Liver (tissue), 9 donors: ENCODE data around the gene MTMR11. TPM values are rescaled to one million over a fixed set of nuclear protein-coding genes. Genes with fewer than 3 reads are reported as not detected.
A peak's percentile ranks its signal among the peaks of the same experiment; 100 is the strongest.

Experiments
- DNase-seq: peaks from one replicate; pipeline ENCODE4 v3.0.0-alpha.2; 2017; ENCODE audit warnings: low spot score
- H3K27ac ChIP-seq, 2 donors: one replicate each; pipeline ENCODE4 v1.7.0; 2013; ENCODE audit warnings: inconsistent platforms in 2 of 2, low read length in 2 of 2, control low read depth in 1 of 2, low read depth in 1 of 2, mild to moderate bottlenecking in 1 of 2
- H3K27me3 ChIP-seq, 4 donors: one replicate each; pipeline versions ENCODE4 v1.6.1 to v1.7.0; 2013; ENCODE audit warnings: low read length in 3 of 4, inconsistent platforms in 1 of 4, mild to moderate bottlenecking in 1 of 4, moderate library complexity in 1 of 4; ENCODE audit not compliant: control insufficient read depth in 4 of 4, insufficient read depth in 4 of 4
- H3K36me3 ChIP-seq, 4 donors: one replicate each; pipeline versions ENCODE4 v1.6.1 to v1.7.0; 2013; ENCODE audit warnings: low read length in 3 of 4, mild to moderate bottlenecking in 3 of 4, low read depth in 1 of 4, moderate library complexity in 1 of 4; ENCODE audit not compliant: control insufficient read depth in 4 of 4, insufficient read depth in 3 of 4
- H3K4me1 ChIP-seq, 4 donors: one replicate each; pipeline versions ENCODE4 v1.6.1 to v1.7.0; 2013; ENCODE audit warnings: low read length in 3 of 4, mild to moderate bottlenecking in 3 of 4, moderate library complexity in 1 of 4; ENCODE audit not compliant: control insufficient read depth in 4 of 4, insufficient read depth in 4 of 4
- H3K4me3 ChIP-seq, 3 donors: one replicate each; pipeline versions ENCODE4 v1.6.1 to v1.7.0; 2013; ENCODE audit warnings: low read length in 3 of 3, control low read depth in 1 of 3, low read depth in 1 of 3, mild to moderate bottlenecking in 1 of 3
- H3K9ac ChIP-seq, 2 donors: one replicate each; pipeline ENCODE4 v1.7.0; 2013; ENCODE audit warnings: low read length in 2 of 2, mild to moderate bottlenecking in 2 of 2, moderate library complexity in 2 of 2, control low read depth in 1 of 2, low read depth in 1 of 2
- H3K9me3 ChIP-seq, 4 donors: one replicate each; pipeline versions ENCODE4 v1.6.1 to v1.7.0; 2013; ENCODE audit warnings: low read length in 3 of 4; ENCODE audit not compliant: control insufficient read depth in 4 of 4
- ATF3 ChIP-seq: IDR thresholded peaks from 2 replicates; pipeline ENCODE4 v1.6.1; 2016; ENCODE audit warnings: antibody characterized with exemption
- EGR1 ChIP-seq, 2 donors: IDR thresholded peaks; 2 replicates each; pipeline ENCODE4 v1.6.1; 2016 to 2018; ENCODE audit warnings: antibody characterized with exemption in 2 of 2, low read depth in 2 of 2
- FOXA1 ChIP-seq: IDR thresholded peaks from 2 replicates; pipeline ENCODE4 v1.6.1; 2016; ENCODE audit warnings: antibody characterized with exemption
- HNF4A ChIP-seq, 2 donors: conservative IDR thresholded peaks; 2 replicates each; pipeline ENCODE4 v1.6.1; 2016; ENCODE audit warnings: antibody characterized with exemption in 2 of 2, mild to moderate bottlenecking in 2 of 2
- HNF4G ChIP-seq: IDR thresholded peaks from 2 replicates; pipeline ENCODE4 v1.6.1; 2016; ENCODE audit warnings: antibody characterized with exemption
- JUND ChIP-seq, 2 donors: IDR thresholded peaks; 2 replicates each; pipeline ENCODE4 v1.6.1; 2016; ENCODE audit warnings: antibody characterized with exemption in 2 of 2
- NR2F2 ChIP-seq: IDR thresholded peaks from 2 replicates; pipeline ENCODE4 v1.6.1; 2016; ENCODE audit warnings: antibody characterized with exemption
- RAD21 ChIP-seq, 2 donors: IDR thresholded peaks; 2 replicates each; pipeline ENCODE4 v1.6.1; 2016; ENCODE audit warnings: antibody characterized with exemption in 2 of 2, mild to moderate bottlenecking in 2 of 2
- RXRA ChIP-seq, 2 donors: IDR thresholded peaks; 2 replicates each; pipeline ENCODE4 v1.6.1; 2017 to 2018; ENCODE audit warnings: antibody characterized with exemption in 2 of 2, mild to moderate bottlenecking in 1 of 2
- SP1 ChIP-seq: IDR thresholded peaks from 2 replicates; pipeline ENCODE4 v1.6.1; 2018; ENCODE audit warnings: antibody characterized with exemption, mild to moderate bottlenecking
- TAF1 ChIP-seq: conservative IDR thresholded peaks from 2 replicates; pipeline ENCODE4 v1.6.1; 2016; ENCODE audit warnings: antibody characterized with exemption, mild to moderate bottlenecking
- YY1 ChIP-seq: IDR thresholded peaks from 2 replicates; pipeline ENCODE4 v1.6.1; 2016; ENCODE audit warnings: antibody characterized with exemption, mild to moderate bottlenecking
- WGBS: extraction: QIAGEN DNeasy Blood & Tissue Kit; methylation state at CpG from one replicate; pipeline ENCODE4 v1.1.7; 2013; 5-methylcytosine and 5-hydroxymethylcytosine counted together
- polyA plus RNA-seq, 2 donors: library from polyadenylated mRNA; stranded (reverse) in 1 of 2; unstranded in 1 of 2; fragments of 200-250 nt in 1 of 2; fragments of >200 nt in 1 of 2; fragmentation: Nextera tagmentation in 1 of 2; extraction: Ambion mirVana in 1 of 2; gene quantifications; one replicate each; pipeline versions ENCODE4 v1.2.1 to v1.2.3, GENCODE V29; 2013 to 2015
- total RNA-seq, 2 donors: library from RNA; depleted of rRNA; stranded (reverse); fragments of >200 nt; gene quantifications; one replicate each; pipeline ENCODE4 v1.2.3, GENCODE V29; 2014
- TF ChIP-seq, protein P1 (sequence below): fragments of 150-350 bp; IDR thresholded peaks from 2 replicates; pipeline ENCODE4 v1.5.1; 2017; ENCODE audit warnings: improper control_type of control experiment, low read depth, low read length; ENCODE audit not compliant: missing input control
- TF ChIP-seq, protein P2 (sequence below): IDR thresholded peaks from 2 replicates; pipeline ENCODE4 v1.6.1; 2016; ENCODE audit warnings: antibody characterized with exemption
- TF ChIP-seq, protein P3 (sequence below): IDR thresholded peaks from 2 replicates; pipeline ENCODE4 v1.6.1; 2016; ENCODE audit warnings: antibody characterized with exemption
- donor health status: healthy.
- donor health status: healthy.
- donor health status: healthy.
- donor health status: healthy.
- donor health status: healthy.

Gene MTMR11
- total and polyA plus RNA-seq, 4 donors, result 1.5 to 2.1 (median 1.8) TPM

DNA sequence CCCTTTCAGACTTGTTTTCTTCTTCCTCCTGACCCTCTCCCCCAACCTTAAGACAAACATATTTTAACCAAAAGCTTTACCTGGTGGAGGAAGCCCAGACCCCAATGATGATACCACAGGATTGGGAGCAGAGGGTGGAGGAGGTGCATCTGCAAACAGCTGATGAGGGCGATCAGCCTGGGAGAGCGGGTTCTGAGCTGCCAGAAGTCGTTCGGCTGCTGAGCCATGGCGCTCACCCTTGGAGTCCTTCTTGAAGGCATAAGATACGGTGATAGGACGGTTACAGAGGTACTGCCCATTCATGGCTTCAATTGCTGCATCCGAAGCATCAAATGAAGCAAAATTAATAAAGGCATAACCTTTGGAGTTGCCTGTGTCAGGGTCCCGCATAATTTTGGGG, 10.4 kb downstream of the MTMR11 start:
- 95% methylated on average over 9 of the region's 9 CpGs for WGBS
- H3K36me3 ChIP-seq, result peaks cover 6 to 44% (median 30%) of the 10 kb centered on the region in 4 donors
- H3K9ac ChIP-seq, result no peak overlapping the region
- DNase-seq, result no peak
- H3K27ac ChIP-seq, result no peak overlapping the region
- no peaks in the 10 kb centered on the region for H3K9me3 ChIP-seq
- peak overlapping the region in 1 of 3 donors; percentile 98 for H3K4me3 ChIP-seq
- TF ChIP-seq, protein P1, sequence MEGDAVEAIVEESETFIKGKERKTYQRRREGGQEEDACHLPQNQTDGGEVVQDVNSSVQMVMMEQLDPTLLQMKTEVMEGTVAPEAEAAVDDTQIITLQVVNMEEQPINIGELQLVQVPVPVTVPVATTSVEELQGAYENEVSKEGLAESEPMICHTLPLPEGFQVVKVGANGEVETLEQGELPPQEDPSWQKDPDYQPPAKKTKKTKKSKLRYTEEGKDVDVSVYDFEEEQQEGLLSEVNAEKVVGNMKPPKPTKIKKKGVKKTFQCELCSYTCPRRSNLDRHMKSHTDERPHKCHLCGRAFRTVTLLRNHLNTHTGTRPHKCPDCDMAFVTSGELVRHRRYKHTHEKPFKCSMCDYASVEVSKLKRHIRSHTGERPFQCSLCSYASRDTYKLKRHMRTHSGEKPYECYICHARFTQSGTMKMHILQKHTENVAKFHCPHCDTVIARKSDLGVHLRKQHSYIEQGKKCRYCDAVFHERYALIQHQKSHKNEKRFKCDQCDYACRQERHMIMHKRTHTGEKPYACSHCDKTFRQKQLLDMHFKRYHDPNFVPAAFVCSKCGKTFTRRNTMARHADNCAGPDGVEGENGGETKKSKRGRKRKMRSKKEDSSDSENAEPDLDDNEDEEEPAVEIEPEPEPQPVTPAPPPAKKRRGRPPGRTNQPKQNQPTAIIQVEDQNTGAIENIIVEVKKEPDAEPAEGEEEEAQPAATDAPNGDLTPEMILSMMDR, result no peak
- no peak for TF ChIP-seq NR2F2
- no peak for TF ChIP-seq EGR1 (IDR thresholded peaks at IDR 0.05; ENCODE audit: low read depth in 2 of 2)
- TF ChIP-seq TAF1, result no peak
- TF ChIP-seq, protein P2, sequence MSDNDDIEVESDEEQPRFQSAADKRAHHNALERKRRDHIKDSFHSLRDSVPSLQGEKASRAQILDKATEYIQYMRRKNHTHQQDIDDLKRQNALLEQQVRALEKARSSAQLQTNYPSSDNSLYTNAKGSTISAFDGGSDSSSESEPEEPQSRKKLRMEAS, result no peak
- TF ChIP-seq HNF4A (conservative IDR thresholded peaks at IDR 0.05), result no peak
- no peak for TF ChIP-seq RAD21 (IDR thresholded peaks at IDR 0.05)
- no peak for TF ChIP-seq RXRA (IDR thresholded peaks at IDR 0.05)
- no peak for TF ChIP-seq SP1
- TF ChIP-seq FOXA1, result no peak
- TF ChIP-seq ATF3, result no peak
- TF ChIP-seq HNF4G, result no peak
- no peaks in the 10 kb centered on the region for H3K27me3 ChIP-seq
- H3K4me1 ChIP-seq, result peaks cover 5 to 22% (median 16%) of the 10 kb centered on the region in 4 donors

DNA sequence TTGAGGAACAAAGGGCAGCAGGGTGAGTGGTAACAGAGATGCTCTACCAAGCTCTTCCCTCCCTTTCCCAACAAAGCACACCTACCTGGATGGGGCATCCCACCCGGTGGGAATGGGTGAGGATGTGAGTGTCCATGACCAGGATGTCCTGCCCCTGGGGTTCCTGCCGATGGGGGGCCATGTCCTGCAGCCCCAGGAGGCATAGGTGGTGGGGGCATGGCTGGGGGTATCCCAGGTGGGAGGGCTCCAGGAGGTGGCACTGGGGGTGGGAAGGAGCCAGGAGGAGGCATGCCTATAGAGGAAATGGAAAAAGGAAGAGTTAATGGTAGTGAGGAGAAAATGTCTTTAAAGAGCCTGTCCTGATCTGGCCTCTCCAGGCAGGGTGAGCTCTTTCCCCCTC, 10.9 kb downstream of the MTMR11 start:
- H3K4me3 ChIP-seq, result no peak overlapping the region

GRCh38 chr1:149925345-149925744, 11.3 kb downstream of the MTMR11 start:
- H3K36me3 ChIP-seq, result peaks cover 6 to 44% (median 30%) of the 10 kb centered on the region in 4 donors
- no peak overlapping the region for H3K9ac ChIP-seq
- H3K27me3 ChIP-seq, result no peaks in the 10 kb centered on the region
- no peak overlapping the region for H3K4me3 ChIP-seq
- H3K4me1 ChIP-seq, result peaks cover 5 to 22% (median 16%) of the 10 kb centered on the region in 4 donors
- DNase-seq, result no peak
- WGBS, result 80% methylated on average over 3 of the region's 3 CpGs
- no peaks in the 10 kb centered on the region for H3K9me3 ChIP-seq
- no peak overlapping the region for H3K27ac ChIP-seq
- TF ChIP-seq HNF4G (no peak), RAD21 (IDR thresholded peaks at IDR 0.05) (no peak), YY1 (no peak), NR2F2 (no peak)
- TF ChIP-seq, protein P1, result no peak
- TF ChIP-seq, protein P3, sequence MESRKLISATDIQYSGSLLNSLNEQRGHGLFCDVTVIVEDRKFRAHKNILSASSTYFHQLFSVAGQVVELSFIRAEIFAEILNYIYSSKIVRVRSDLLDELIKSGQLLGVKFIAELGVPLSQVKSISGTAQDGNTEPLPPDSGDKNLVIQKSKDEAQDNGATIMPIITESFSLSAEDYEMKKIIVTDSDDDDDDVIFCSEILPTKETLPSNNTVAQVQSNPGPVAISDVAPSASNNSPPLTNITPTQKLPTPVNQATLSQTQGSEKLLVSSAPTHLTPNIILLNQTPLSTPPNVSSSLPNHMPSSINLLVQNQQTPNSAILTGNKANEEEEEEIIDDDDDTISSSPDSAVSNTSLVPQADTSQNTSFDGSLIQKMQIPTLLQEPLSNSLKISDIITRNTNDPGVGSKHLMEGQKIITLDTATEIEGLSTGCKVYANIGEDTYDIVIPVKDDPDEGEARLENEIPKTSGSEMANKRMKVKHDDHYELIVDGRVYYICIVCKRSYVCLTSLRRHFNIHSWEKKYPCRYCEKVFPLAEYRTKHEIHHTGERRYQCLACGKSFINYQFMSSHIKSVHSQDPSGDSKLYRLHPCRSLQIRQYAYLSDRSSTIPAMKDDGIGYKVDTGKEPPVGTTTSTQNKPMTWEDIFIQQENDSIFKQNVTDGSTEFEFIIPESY, result no peak

More for the DNA sequence above, 10.9 kb downstream of the MTMR11 start:
- Histone ChIP-seq H3K4me1 (peaks cover 5 to 22% (median 16%) of the 10 kb centered on the region in 4 donors), H3K9me3 (no peaks in the 10 kb centered on the region), H3K9ac (no peak overlapping the region), H3K27me3 (no peaks in the 10 kb centered on the region), H3K36me3 (peaks cover 6 to 44% (median 30%) of the 10 kb centered on the region in 4 donors), H3K27ac (no peak overlapping the region)
- TF ChIP-seq ATF3 (no peak), JUND (IDR thresholded peaks at IDR 0.05) (no peak), YY1 (no peak), HNF4G (no peak)
- 90% methylated on average over 2 of the region's 2 CpGs for WGBS
- no peak for DNase-seq
